ENCODE measurements around the gene ZNF555.

GRCh38 chr19:2816641-2817040, 24.6 kb upstream of the ZNF555 start:
- no peak for TF ChIP-seq POLR2A (IDR thresholded peaks at IDR 0.05; ENCODE audit: low read length)
- no peak for TF ChIP-seq RCOR1 (IDR thresholded peaks at IDR 0.05; ENCODE audit: low read depth, low read length)
- no peak for TF ChIP-seq RAD21 (conservative IDR thresholded peaks at IDR 0.05 in 1 of 2, IDR thresholded peaks at IDR 0.05 in 1 of 2)
- TF ChIP-seq CTCF (IDR thresholded peaks at IDR 0.05), result no peak
- TF ChIP-seq HOXA7 (CRISPR knock-in tag; IDR thresholded peaks at IDR 0.05), result no peak
- no peak for TF ChIP-seq GATA3 (IDR thresholded peaks at IDR 0.05; ENCODE audit: borderline replicate concordance)

Data from A549 (cell line).